Transverse colon (tissue), 4 donors: ENCODE measurements around the gene STAB1. TPM values are rescaled to one million over a fixed set of nuclear protein-coding genes. Genes with fewer than 3 reads are reported as not detected.

Experiments used
- DNase-seq: peaks from one replicate; pipeline ENCODE4 v3.0.0-alpha.2; 2019
- H3K27ac ChIP-seq, 4 donors: fragments of 200-600 bp; sonication (generic); 2 replicates each; pipeline ENCODE4 v1.5.1; 2016 to 2018; ENCODE audit warnings: inconsistent platforms in 4 of 4
- H3K27me3 ChIP-seq: fragments of 200-600 bp; sonication (generic); 2 replicates; pipeline ENCODE4 v1.5.1; 2017; ENCODE audit warnings: inconsistent platforms
- H3K36me3 ChIP-seq, 4 donors: fragments of 200-600 bp; sonication (generic); 2 replicates each; pipeline ENCODE4 v1.5.1; 2017 to 2019; ENCODE audit warnings: inconsistent platforms in 4 of 4
- H3K4me1 ChIP-seq, 4 donors: fragments of 200-600 bp; sonication (generic); 2 replicates each; pipeline ENCODE4 v1.5.1; 2017 to 2020; ENCODE audit warnings: inconsistent platforms in 4 of 4
- H3K4me3 ChIP-seq, 4 donors: fragments of 200-600 bp; sonication (generic); 1 replicate in 1 of 4; 2 replicates in 3 of 4; pipeline versions ENCODE4 v1.5.1 to v1.6.1; 2017 to 2019; ENCODE audit warnings: inconsistent platforms in 4 of 4
- H3K9me3 ChIP-seq, 2 donors: fragments of 200-600 bp; sonication (generic); 2 replicates each; pipeline ENCODE4 v1.5.1; 2017 to 2019; ENCODE audit warnings: inconsistent platforms in 2 of 2
- EP300 ChIP-seq: sonication (generic); formaldehyde crosslinking; IDR thresholded peaks from one replicate; pipeline ENCODE4 v1.6.1; 2017; ENCODE audit warnings: antibody characterized with exemption, low read depth
- POLR2A ChIP-seq: fragments of 450-650 bp; IDR thresholded peaks from one replicate; pipeline ENCODE4 v1.6.1; 2016; ENCODE audit warnings: antibody characterized with exemption, mild to moderate bottlenecking, moderate library complexity
- POLR2AphosphoS5 ChIP-seq, 3 donors: sonication (generic); formaldehyde crosslinking; IDR thresholded peaks; one replicate each; pipeline ENCODE4 v1.6.1; 2016; ENCODE audit warnings: antibody characterized with exemption in 3 of 3
- WGBS, 2 donors: methylation state at CpG; one replicate each; pipeline ENCODE4 v1.1.5; 2018; ENCODE audit warnings: low coverage in 1 of 2; 5-methylcytosine and 5-hydroxymethylcytosine counted together
- in situ Hi-C, 4 donors: fragments of 200-750 bp; cut with MboI; loops; one replicate each; pipeline versions ENCODE4 v1.15.0 to v1.15.1; 2017; ENCODE audit warnings: low sequenced_read_pairs in 3 of 4, low pct_ligation_motif_present in 1 of 4, low pct_unique_long_range_greater_than_20kb in 1 of 4
- intact Hi-C: fragments of 100-400 bp; cut with DNase I; formaldehyde crosslinking; loops from one replicate; pipeline ENCODE4 v1.15.1; 2023; ENCODE audit warnings: low total_unique reads
- total RNA-seq, 4 donors: library from RNA; depleted of rRNA; stranded (reverse); fragments of >200 nt; gene quantifications; one replicate each; pipeline ENCODE4 v1.1.0, GENCODE V29; 2016
- TF ChIP-seq, protein P1 (sequence below), 5 experiments: fragments of 200-600 bp in 3 of 5; fragments of 450-650 bp in 2 of 5; sonication (generic) in 3 of 5; IDR thresholded peaks; 1 replicate in 2 of 5; 2 replicates in 3 of 5; pipeline ENCODE4 v1.5.1; 2016 to 2017; ENCODE audit warnings: antibody characterized with exemption in 5 of 5, inconsistent platforms in 3 of 5, mild to moderate bottlenecking in 2 of 5, moderate library complexity in 1 of 5

Gene STAB1
- total RNA-seq, 4 donors from 2014 or later, result 42.6 to 152 (median 70.3) TPM

DNA sequence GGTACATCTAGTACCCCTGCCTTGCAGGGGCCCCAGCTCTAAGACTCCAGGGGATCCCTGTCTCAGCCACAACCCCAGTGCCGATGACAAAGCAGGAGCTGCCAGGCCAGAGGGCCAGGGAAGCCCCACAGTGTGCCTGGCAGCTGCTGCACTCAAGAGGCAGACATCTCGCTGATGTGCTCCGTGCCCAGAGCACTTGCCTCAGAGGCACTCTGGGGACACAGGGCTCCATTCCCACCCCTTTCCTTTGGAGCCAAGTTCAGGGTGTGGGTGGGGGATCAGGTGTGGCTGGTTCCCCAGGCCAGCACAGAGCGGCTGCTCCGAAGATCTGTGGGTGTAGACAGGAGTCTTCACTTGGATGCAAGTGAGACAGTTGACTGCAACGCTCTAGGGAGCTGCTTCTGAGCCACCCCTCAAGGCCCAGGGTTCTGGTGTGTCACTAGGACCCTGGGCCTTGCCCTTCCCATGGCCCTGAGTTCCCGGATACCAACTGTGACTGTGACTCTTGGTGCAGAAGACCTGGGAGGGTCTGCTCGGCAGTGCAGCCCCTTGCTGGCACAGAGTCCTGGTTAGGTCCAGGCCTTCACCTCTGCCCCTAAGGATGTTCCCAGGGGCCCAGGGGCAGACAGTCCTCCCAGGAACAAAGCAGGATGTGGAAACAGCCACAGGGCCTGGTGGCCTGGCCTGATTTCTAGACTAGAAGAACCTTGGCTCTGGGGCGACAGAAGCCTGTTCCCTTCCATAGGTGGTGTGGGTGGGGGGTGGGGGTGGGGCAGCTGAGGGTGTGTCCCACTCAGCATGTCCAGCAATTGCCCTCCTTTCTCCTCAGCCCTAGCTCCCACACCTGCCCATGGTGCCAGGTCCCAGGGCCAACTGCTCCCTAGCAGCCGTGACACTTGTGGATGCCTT, 36.0 kb downstream of the STAB1 start:
- Histone ChIP-seq H3K27ac (no peak overlapping the region), H3K27me3 (no peaks in the 10 kb centered on the region), H3K36me3 (no peaks in the 10 kb centered on the region), H3K9me3 (no peaks in the 10 kb centered on the region), H3K4me3 (no peak overlapping the region), H3K4me1 (peaks cover 8 to 29% (median 19%) of the 10 kb centered on the region in 4 donors)
- TF ChIP-seq, protein P1, sequence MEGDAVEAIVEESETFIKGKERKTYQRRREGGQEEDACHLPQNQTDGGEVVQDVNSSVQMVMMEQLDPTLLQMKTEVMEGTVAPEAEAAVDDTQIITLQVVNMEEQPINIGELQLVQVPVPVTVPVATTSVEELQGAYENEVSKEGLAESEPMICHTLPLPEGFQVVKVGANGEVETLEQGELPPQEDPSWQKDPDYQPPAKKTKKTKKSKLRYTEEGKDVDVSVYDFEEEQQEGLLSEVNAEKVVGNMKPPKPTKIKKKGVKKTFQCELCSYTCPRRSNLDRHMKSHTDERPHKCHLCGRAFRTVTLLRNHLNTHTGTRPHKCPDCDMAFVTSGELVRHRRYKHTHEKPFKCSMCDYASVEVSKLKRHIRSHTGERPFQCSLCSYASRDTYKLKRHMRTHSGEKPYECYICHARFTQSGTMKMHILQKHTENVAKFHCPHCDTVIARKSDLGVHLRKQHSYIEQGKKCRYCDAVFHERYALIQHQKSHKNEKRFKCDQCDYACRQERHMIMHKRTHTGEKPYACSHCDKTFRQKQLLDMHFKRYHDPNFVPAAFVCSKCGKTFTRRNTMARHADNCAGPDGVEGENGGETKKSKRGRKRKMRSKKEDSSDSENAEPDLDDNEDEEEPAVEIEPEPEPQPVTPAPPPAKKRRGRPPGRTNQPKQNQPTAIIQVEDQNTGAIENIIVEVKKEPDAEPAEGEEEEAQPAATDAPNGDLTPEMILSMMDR (IDR thresholded peaks at IDR 0.05), result no peak
- TF ChIP-seq EP300, result no peak
- no peak for TF ChIP-seq POLR2AphosphoS5 (IDR thresholded peaks at IDR 0.05)
- no peak for TF ChIP-seq POLR2A
- DNase-seq, result no peak
- in situ Hi-C loops (no loop called here), intact Hi-C loops (no loop called here)
- WGBS, 2 donors, result 90% methylated on average over 10 of the region's 10 CpGs; no CpG with 5 or more reads in 1 of the 2 donors

DNA sequence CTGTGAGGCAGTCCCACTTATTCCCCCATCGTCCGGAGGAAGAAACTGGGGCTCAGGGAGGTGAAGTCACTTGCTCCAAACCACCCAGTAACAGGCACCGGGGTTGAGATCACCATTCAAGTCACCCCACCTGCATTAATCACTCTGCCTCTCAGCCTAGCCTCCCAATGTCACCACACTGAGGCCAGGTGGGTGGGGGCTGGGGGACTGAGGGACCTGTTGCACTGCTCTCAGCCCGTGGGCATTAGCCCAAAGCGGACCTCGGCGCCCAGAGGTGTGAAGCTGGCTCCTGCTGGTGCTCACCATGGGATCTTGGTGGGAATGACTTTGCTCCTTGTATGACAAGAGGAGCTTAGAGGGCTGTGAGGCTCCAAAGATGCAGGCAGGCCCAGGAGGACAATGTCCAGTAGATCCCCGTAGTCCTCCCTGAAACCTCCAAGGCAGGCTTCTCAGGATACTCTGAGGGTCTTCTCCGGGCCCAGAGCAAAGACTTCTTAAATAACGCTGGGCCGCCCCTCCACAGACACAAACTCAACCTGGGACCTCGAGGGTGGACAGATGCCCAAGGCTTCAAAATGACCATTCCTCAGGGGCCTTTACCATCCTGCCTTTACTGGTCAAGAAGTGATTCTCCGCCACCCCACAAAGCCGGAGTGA, 36.9 kb downstream of the STAB1 start:
- no peak for TF ChIP-seq POLR2AphosphoS5 (IDR thresholded peaks at IDR 0.05)
- intact Hi-C loops, result no loop called here
- H3K4me1 ChIP-seq, result peaks cover 8 to 30% (median 19%) of the 10 kb centered on the region in 4 donors
- in situ Hi-C loops, result no loop called here
- H3K9me3 ChIP-seq, result no peaks in the 10 kb centered on the region
- no peaks in the 10 kb centered on the region for H3K36me3 ChIP-seq
- no peak overlapping the region for H3K4me3 ChIP-seq
- no peaks in the 10 kb centered on the region for H3K27me3 ChIP-seq
- WGBS, 2 donors, result 91% methylated on average over 12 of the region's 14 CpGs; no CpG with 5 or more reads in 1 of the 2 donors
- DNase-seq, result no peak
- no peak overlapping the region for H3K27ac ChIP-seq

DNA sequence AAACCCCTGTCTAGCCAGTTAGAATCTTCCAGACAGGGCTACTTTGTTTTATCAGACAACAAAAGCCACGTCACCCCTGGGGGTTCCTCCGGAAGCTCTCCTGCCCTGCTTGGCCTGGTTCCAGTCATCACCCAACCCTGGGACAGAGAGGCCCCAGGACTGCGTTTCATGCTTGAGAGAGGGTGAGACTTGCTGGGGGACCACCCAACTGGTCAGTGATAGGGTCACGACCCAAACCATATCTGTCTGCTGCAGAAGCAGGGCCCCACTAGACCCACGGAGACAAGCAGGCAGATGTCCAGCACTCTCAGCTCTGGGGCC, 37.3 kb downstream of the STAB1 start:
- in situ Hi-C loops, result no loop called here
- H3K4me3 ChIP-seq, result peak overlapping the region; percentile 49 to 69 (median 54)
- peak; percentile 62 for DNase-seq
- H3K27me3 ChIP-seq, result no peaks in the 10 kb centered on the region
- no peaks in the 10 kb centered on the region for H3K36me3 ChIP-seq
- H3K27ac ChIP-seq, result peak overlapping the region in 3 of 4 donors; percentile 43 to 58 (median 48)
- H3K9me3 ChIP-seq, result no peaks in the 10 kb centered on the region
- WGBS, 2 donors, result 38 to 44% methylated on average over 2 to 5 of the region's 5 CpGs
- intact Hi-C loops, result no loop called here
- H3K4me1 ChIP-seq, result peaks cover 11 to 35% (median 21%) of the 10 kb centered on the region in 4 donors
- TF ChIP-seq POLR2AphosphoS5 (IDR thresholded peaks at IDR 0.05), result no peak
- no peak for TF ChIP-seq EP300
- TF ChIP-seq, protein P1 (IDR thresholded peaks at IDR 0.05), result no peak
- no peak for TF ChIP-seq POLR2A

DNA sequence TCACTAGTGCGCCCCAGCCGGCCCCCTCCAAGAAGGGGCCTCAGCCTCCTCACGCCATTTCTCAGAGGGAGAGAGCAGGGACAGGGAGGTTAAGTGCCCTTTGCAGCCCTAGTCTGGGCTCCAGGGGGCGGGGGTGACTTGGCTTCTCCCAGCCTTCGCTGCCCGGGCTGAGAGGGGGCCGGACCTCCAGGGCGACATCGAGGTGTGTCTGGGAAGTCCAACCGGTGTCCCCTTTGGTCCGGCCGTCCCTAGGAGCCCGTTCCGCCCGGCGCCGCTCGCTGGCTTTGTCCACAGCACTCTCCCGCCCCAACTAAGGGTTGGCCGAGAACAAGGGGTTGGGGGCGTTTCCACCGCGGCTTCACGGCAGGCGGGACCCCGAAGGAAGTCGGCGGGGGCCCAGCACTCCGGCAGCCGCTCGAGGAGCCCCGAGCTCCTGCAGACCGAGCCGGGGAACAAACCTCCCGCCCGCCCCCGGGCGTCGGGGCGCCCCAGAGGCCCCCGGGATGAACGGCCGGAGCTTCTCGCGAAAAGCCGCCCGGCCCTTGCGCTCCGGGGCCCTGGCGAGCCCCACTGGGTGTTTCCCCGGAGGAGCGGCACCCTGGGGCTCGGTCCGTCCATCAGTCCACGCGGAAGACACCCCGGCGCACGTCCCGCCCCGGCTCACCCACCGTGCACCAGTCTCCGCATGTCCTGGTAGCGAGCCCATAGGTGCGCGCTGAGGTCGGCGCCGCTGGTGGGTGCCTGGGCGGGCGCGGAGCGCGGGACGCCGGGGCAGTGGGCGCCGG, 37.9 kb downstream of the STAB1 start:
- Histone ChIP-seq H3K27me3 (no peaks in the 10 kb centered on the region), H3K36me3 (no peaks in the 10 kb centered on the region), H3K4me3 (peak overlapping the region; percentile 49 to 69 (median 54)), H3K27ac (peak overlapping the region; percentile 11 to 58 (median 46)), H3K9me3 (no peaks in the 10 kb centered on the region), H3K4me1 (peaks cover 16 to 41% (median 26%) of the 10 kb centered on the region in 4 donors)
- WGBS, 2 donors, result 3% methylated on average over 37 of the region's 78 CpGs; no CpG with 5 or more reads in 1 of the 2 donors
- in situ Hi-C loops, result no loop called here
- intact Hi-C loops, result no loop called here
- no peak for TF ChIP-seq POLR2A
- TF ChIP-seq, protein P1 (IDR thresholded peaks at IDR 0.05), result no peak
- no peak for TF ChIP-seq EP300
- TF ChIP-seq POLR2AphosphoS5 (IDR thresholded peaks at IDR 0.05), result no peak
- peak; percentile 40 for DNase-seq
